Prostate gland (tissue), 2 donors: Measurements from ENCODE around the gene TOM1. TPM values are rescaled to one million over a fixed set of nuclear protein-coding genes. Genes with fewer than 3 reads are reported as not detected.

ENCODE experiments used
- DNase-seq: peaks from one replicate; pipeline ENCODE4 v3.0.0-alpha.2; 2019; ENCODE audit warnings: low spot score
- H3K27ac ChIP-seq, 2 donors: fragments of 200-600 bp; sonication (generic); 2 replicates each; pipeline ENCODE4 v1.5.1; 2017 to 2019
- H3K27me3 ChIP-seq: fragments of 200-600 bp; sonication (generic); replicated peaks from 2 replicates; pipeline ENCODE4 v1.5.1; 2019; ENCODE audit not compliant: insufficient read depth
- H3K36me3 ChIP-seq, 2 donors: fragments of 200-600 bp; sonication (generic); 1 replicate in 1 of 2; 2 replicates in 1 of 2; pipeline versions ENCODE4 v1.5.1 to v1.8.1; 2017 to 2019
- H3K4me1 ChIP-seq: fragments of 200-600 bp; sonication (generic); replicated peaks from 2 replicates; pipeline ENCODE4 v1.5.1; 2019
- H3K4me3 ChIP-seq, 2 donors: fragments of 200-600 bp; sonication (generic); 2 replicates each; pipeline ENCODE4 v1.5.1; 2017 to 2019
- H3K9me3 ChIP-seq: fragments of 200-600 bp; sonication (generic); 2 replicates; pipeline ENCODE4 v1.5.1; 2017
- CTCF ChIP-seq, 4 experiments: fragments of 200-600 bp in 2 of 4; fragments of 450-650 bp in 2 of 4; sonication (generic) in 2 of 4; IDR thresholded peaks; 1 replicate in 3 of 4; 2 replicates in 1 of 4; pipeline ENCODE4 v1.5.1; 2016 to 2019; ENCODE audit warnings: antibody characterized with exemption in 4 of 4, mild to moderate bottlenecking in 2 of 4, moderate library complexity in 2 of 4
- POLR2A ChIP-seq: fragments of 450-650 bp; IDR thresholded peaks from one replicate; pipeline ENCODE4 v1.6.1; 2016; ENCODE audit warnings: antibody characterized with exemption, mild to moderate bottlenecking
- POLR2AphosphoS5 ChIP-seq: sonication (generic); formaldehyde crosslinking; IDR thresholded peaks from one replicate; pipeline ENCODE4 v1.6.1; 2017; ENCODE audit warnings: antibody characterized with exemption
- WGBS: methylation state at CpG from one replicate; pipeline ENCODE4 v1.1.5; 2018; 5-methylcytosine and 5-hydroxymethylcytosine counted together
- intact Hi-C: fragments of 100-400 bp; cut with DNase I; formaldehyde crosslinking; loops from one replicate; pipeline ENCODE4 v1.14.2; 2022
- total RNA-seq, 2 donors: library from RNA; depleted of rRNA; stranded (reverse); fragments of >200 nt; gene quantifications; one replicate each; pipeline ENCODE4 v1.1.0, GENCODE V29; 2016

The TOM1 gene
- total RNA-seq, 2 donors from 2014 or later = 65.6 to 68.6 TPM

GRCh38 chr22:35326854-35327562 is 27.3 kb downstream of the TOM1 start:
- TF ChIP-seq CTCF (IDR thresholded peaks at IDR 0.05) (no peak), POLR2A (no peak), POLR2AphosphoS5 (no peak)
- Histone ChIP-seq H3K27me3 (no peaks in the 10 kb centered on the region), H3K9me3 (no peaks in the 10 kb centered on the region), H3K4me3 (no peak overlapping the region), H3K27ac (no peak overlapping the region), H3K36me3 (peaks cover 18 to 29% of the 10 kb centered on the region in 2 donors), H3K4me1 (no peaks in the 10 kb centered on the region)
- 91% methylated on average over 17 of the region's 17 CpGs for WGBS
- intact Hi-C loops = no loop called here
- DNase-seq = no peak

- peaks cover 12 to 28% of the 10 kb centered on the region in 2 donors for H3K36me3 ChIP-seq
- H3K27ac ChIP-seq = no peak overlapping the region
- intact Hi-C loops = no loop called here
Measured at GRCh38 chr22:35327690-35328471, 28.2 kb downstream of the TOM1 start.

GRCh38 chr22:35328472-35328885 is 28.8 kb downstream of the TOM1 start:
- DNase-seq = no peak
- H3K27ac ChIP-seq = no peak overlapping the region
- H3K4me3 ChIP-seq = no peak overlapping the region
- H3K9me3 ChIP-seq = no peaks in the 10 kb centered on the region
- WGBS = 79% methylated on average over 15 of the region's 15 CpGs
- peaks cover 14 to 31% of the 10 kb centered on the region in 2 donors for H3K36me3 ChIP-seq
- no peaks in the 10 kb centered on the region for H3K27me3 ChIP-seq
- intact Hi-C loops = no loop called here
- H3K4me1 ChIP-seq = no peaks in the 10 kb centered on the region
- no peak for TF ChIP-seq POLR2AphosphoS5

More at GRCh38 chr22:35327690-35328471, 28.2 kb downstream of the TOM1 start:
- 93% methylated on average over 17 of the region's 21 CpGs for WGBS
- TF ChIP-seq CTCF (IDR thresholded peaks at IDR 0.05) = no peak
- TF ChIP-seq POLR2AphosphoS5 = no peak
- TF ChIP-seq POLR2A = no peak
- no peak overlapping the region for H3K4me3 ChIP-seq
- DNase-seq = no peak
- H3K27me3 ChIP-seq = no peaks in the 10 kb centered on the region
- no peaks in the 10 kb centered on the region for H3K4me1 ChIP-seq
- no peaks in the 10 kb centered on the region for H3K9me3 ChIP-seq

GRCh38 chr22:35329114-35329847 is 29.6 kb downstream of the TOM1 start:
- Histone ChIP-seq H3K4me1 (no peaks in the 10 kb centered on the region), H3K27ac (no peak overlapping the region), H3K27me3 (no peaks in the 10 kb centered on the region), H3K9me3 (no peaks in the 10 kb centered on the region), H3K36me3 (peaks cover 20 to 33% of the 10 kb centered on the region in 2 donors), H3K4me3 (no peak overlapping the region)
- intact Hi-C loops = no loop called here
- DNase-seq = no peak
- no peak for TF ChIP-seq POLR2AphosphoS5
- TF ChIP-seq CTCF (IDR thresholded peaks at IDR 0.05) = peak in 1 of 4 experiments; percentile 12
- 71% methylated on average over 12 of the region's 12 CpGs for WGBS

GRCh38 chr22:35330258-35330861 is 30.7 kb downstream of the TOM1 start:
- no peaks in the 10 kb centered on the region for H3K4me1 ChIP-seq
- H3K4me3 ChIP-seq = no peak overlapping the region
- H3K36me3 ChIP-seq = peaks cover 22 to 30% of the 10 kb centered on the region in 2 donors
- no peaks in the 10 kb centered on the region for H3K9me3 ChIP-seq
- no peaks in the 10 kb centered on the region for H3K27me3 ChIP-seq
- H3K27ac ChIP-seq = no peak overlapping the region
- peak; percentile 60 for DNase-seq
- intact Hi-C loops = no loop called here
- WGBS = 34% methylated on average over 16 of the region's 16 CpGs
- TF ChIP-seq CTCF (IDR thresholded peaks at IDR 0.05) (no peak), POLR2A (no peak), POLR2AphosphoS5 (peak; percentile 52)
